Placental epithelial cell (primary cell): ENCODE results near the gene ADSS1. TPM values are rescaled to one million over a fixed set of nuclear protein-coding genes. Genes with fewer than 3 reads are reported as not detected.

Source experiments
- small RNA-seq: library from RNA; depleted of rRNA; stranded (forward); fragments of <200 nt; gene quantifications from one replicate; pipeline ENCODE3, GENCODE V24; 2012
- total RNA-seq: library from RNA; depleted of rRNA; stranded (reverse); fragments of >200 nt; gene quantifications from 2 replicates; pipeline ENCODE4 v1.2.3, GENCODE V29; 2012

ADSS1 gene
- 0.33 and 5.9 TPM in 2 replicates for total RNA-seq

DNA sequence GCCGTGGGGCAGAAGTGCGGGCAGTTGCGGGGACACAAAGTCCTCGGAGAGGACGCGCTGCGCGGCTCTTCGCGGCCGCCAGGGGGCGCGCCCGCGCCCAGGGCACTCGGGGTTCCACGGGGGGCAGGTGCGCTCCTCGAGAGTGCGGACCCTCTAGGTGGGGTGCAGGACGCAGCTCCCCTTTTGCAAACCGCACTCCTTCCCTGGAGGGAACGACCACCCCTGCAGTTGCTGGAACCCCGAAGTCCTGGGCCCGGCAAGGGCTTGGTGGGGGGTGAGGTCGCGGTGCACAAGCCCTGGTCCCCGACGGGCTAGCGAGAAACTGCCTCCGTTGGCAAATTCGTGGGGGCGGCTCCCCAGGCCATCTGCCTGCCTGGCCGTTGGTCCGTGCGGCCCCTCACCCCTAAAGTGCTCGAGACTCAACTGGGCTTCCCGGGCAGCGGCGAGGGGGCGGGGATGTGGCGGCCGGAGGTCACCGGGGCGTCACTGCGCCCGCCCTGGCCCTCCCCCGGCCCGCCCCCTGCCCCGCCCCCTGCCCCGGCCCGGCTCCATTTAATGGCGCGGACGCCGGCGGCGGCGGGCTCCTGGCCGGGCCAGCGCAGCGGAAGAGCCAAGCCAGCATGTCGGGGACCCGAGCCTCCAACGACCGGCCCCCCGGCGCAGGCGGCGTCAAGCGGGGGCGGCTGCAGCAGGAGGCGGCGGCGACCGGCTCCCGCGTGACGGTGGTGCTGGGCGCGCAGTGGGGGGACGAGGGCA lies at the start of gene ADSS1:
Gene ADSS1, plus strand, starts transcription at position 579 of the 756 bp plus-strand sequence. Its CDS starts 42 bp downstream, at position 621.

GRCh38 chr14:104689109-104689880 lies 34.7 kb upstream of the ADSS1 start, which contains the start of gene INF2:
TSS of gene INF2 (plus strand) at chr14:104689618. CDS start at chr14:104701366, 11,748 bp downstream.

GRCh38 chr14:104752735-104753527 lies 28.9 kb downstream of the ADSS1 start, which contains the start of gene SIVA1:
TSS of gene SIVA1 (plus strand) at chr14:104753147. CDS start at chr14:104753202, 55 bp downstream.

GRCh38 chr14:104794993-104795780 lies 71.2 kb downstream of the ADSS1 start, which contains the start of gene AKT1:
TSS of gene AKT1 (minus strand) at chr14:104795748. CDS start at chr14:104792643, 3,105 bp downstream.

Small RNA genes lying within 50 kb of the gene (small RNA-seq; reads per million reads assigned to genes)
- 0.09 reads per million for gene MIR4710

Other genes starting within 250 kb of the ADSS1 start
- not detected in 2 replicates for gene C14orf180, start 144.5 kb upstream of the ADSS1 start, total RNA-seq
- gene TMEM179, start 119.5 kb upstream of the ADSS1 start, total RNA-seq: not detected in 2 replicates
- 36.5 and 76.9 TPM in 2 replicates for gene INF2, start 34.6 kb upstream of the ADSS1 start, total RNA-seq
- gene SIVA1, start 28.9 kb downstream of the ADSS1 start, total RNA-seq: 43.6 and 92.0 TPM in 2 replicates
- gene AKT1, start 71.5 kb downstream of the ADSS1 start, total RNA-seq: 147 and 182 TPM in 2 replicates
- 6.3 and 9.8 TPM in 2 replicates for gene ZBTB42, start 76.9 kb downstream of the ADSS1 start, total RNA-seq
- gene CEP170B, start 141.0 kb downstream of the ADSS1 start, total RNA-seq: 22.0 and 34.6 TPM in 2 replicates
- gene PLD4, start 200.7 kb downstream of the ADSS1 start, total RNA-seq: under 0.01 and 0.65 TPM in 2 replicates